Neural crest cell (in vitro differentiated cells): Measurements from ENCODE around the gene MGMT. TPM values are rescaled to one million over a fixed set of nuclear protein-coding genes. Genes with fewer than 3 reads are reported as not detected.

Experiments
- DNase-seq: peaks from one replicate; pipeline ENCODE4 v3.0.0; 2021; ENCODE audit warnings: low read depth, mixed read lengths, low spot score
- H3K27ac Mint-ChIP-seq: one replicate; pipeline ENCODE4 v1.8.0; 2021; ENCODE audit warnings: mild to moderate bottlenecking, mixed read lengths; ENCODE audit not compliant: unreplicated experiment
- H3K27me3 Mint-ChIP-seq: 2 replicates; pipeline ENCODE4 v1.8.0; 2021; ENCODE audit warnings: low read depth, mild to moderate bottlenecking, mixed read lengths
- H3K36me3 Mint-ChIP-seq: 2 replicates; pipeline ENCODE4 v1.8.0; 2021; ENCODE audit warnings: low read depth, mild to moderate bottlenecking, mixed read lengths
- H3K4me1 Mint-ChIP-seq: 2 replicates; pipeline ENCODE4 v1.8.0; 2021; ENCODE audit warnings: mixed read lengths
- H3K4me3 Mint-ChIP-seq: one replicate; pipeline ENCODE4 v1.8.0; 2021; ENCODE audit warnings: mild to moderate bottlenecking, mixed read lengths
- H3K9me3 Mint-ChIP-seq: 2 replicates; pipeline ENCODE4 v1.8.0; 2021; ENCODE audit warnings: mixed read lengths
- total RNA-seq: library from RNA; stranded (reverse); gene quantifications from 2 replicates; pipeline ENCODE4 v1.2.1, GENCODE V29; 2021
- TF ChIP-seq, protein P1 (sequence below): fragments of 200-600 bp; sonication (generic); conservative IDR thresholded peaks from 2 replicates; pipeline ENCODE4 v1.5.0; 2021; ENCODE audit warnings: antibody characterized with exemption, mild to moderate bottlenecking

MGMT gene
- total RNA-seq, 1 donor from 2014 or later = 15.8 TPM

DNA sequence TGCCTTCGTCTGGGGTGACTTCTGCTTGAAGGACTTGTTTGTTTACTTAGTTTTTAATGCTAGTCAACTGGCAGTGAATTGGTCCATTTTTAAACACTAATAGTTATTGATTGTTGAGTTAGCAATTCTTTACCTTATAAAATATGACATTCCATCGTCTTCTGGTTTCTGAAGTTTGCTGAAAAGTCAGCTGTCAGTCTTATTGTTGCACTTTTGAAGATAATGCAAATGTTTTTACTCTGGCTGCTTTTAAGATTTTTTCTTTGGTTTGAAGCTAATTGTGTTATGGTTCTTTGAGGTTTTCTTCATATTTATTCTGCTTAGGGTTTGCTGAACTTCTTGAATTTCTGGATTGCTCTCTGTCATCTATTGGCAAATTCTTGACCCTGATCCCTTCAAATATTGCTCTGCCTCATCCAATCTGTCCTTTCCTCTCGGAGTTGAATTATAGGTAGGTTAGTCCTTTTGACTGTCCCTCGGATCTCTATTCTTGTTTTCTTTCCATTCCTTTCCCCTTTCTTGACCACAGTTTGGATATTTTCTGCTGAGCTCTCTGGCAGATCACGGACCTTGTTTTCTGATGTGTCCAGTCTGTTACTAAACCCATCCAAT is 24.2 kb downstream of the MGMT start:
- Mint-ChIP-seq H3K27me3 (no peaks in the 10 kb centered on the region), H3K4me3 (no peak overlapping the region), H3K4me1 (peaks cover 17% of the 10 kb centered on the region), H3K9me3 (peaks cover 15% of the 10 kb centered on the region), H3K36me3 (peaks cover 42% of the 10 kb centered on the region), H3K27ac (no peak overlapping the region)
- no peak for DNase-seq
- TF ChIP-seq, protein P1, sequence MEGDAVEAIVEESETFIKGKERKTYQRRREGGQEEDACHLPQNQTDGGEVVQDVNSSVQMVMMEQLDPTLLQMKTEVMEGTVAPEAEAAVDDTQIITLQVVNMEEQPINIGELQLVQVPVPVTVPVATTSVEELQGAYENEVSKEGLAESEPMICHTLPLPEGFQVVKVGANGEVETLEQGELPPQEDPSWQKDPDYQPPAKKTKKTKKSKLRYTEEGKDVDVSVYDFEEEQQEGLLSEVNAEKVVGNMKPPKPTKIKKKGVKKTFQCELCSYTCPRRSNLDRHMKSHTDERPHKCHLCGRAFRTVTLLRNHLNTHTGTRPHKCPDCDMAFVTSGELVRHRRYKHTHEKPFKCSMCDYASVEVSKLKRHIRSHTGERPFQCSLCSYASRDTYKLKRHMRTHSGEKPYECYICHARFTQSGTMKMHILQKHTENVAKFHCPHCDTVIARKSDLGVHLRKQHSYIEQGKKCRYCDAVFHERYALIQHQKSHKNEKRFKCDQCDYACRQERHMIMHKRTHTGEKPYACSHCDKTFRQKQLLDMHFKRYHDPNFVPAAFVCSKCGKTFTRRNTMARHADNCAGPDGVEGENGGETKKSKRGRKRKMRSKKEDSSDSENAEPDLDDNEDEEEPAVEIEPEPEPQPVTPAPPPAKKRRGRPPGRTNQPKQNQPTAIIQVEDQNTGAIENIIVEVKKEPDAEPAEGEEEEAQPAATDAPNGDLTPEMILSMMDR = no peak

DNA sequence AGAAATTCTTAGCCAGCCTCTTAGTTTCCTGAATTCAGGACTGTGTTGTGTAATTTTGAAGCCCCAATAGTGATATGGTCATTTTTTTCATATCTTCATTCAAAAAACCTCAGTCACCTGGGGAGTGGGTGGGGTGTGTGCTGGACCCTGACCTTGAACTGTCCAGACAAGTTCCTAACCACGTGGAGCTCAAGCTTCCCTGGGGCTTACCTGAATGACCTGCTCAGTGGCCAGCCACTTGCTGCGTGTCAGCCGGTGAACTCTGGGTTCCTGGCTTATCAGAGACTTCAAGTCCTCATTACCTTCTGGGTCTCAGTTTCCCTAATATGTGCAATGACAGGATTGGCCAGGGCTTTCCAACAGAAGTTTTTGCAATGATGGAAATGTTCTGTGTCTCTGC is 27.1 kb downstream of the MGMT start:
- peaks cover 22% of the 10 kb centered on the region for H3K9me3 Mint-ChIP-seq
- TF ChIP-seq, protein P1 = no peak
- no peak overlapping the region for H3K4me3 Mint-ChIP-seq
- peaks cover 37% of the 10 kb centered on the region for H3K36me3 Mint-ChIP-seq
- H3K27ac Mint-ChIP-seq = no peak overlapping the region
- H3K4me1 Mint-ChIP-seq = peaks cover 18% of the 10 kb centered on the region
- H3K27me3 Mint-ChIP-seq = no peaks in the 10 kb centered on the region
- DNase-seq = no peak

DNA sequence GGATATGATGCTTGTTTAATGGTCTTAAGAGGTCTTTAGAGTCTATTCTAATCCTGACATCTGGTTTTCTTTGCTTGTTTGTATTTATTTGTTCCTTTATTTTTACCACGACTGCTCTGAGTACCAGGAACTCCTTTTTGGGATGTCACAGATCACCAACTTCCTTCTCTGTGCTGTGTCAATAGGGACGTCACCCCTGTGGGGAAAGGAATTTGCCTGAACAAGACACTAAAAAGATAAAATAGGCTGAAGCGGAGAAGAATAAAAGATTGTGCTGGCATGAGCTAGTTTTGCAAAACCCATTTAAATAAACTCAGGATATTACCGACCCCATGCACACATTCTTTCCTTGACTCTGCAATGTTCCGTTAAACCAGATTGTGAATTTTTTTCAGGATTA is 27.7 kb downstream of the MGMT start:
- no peak overlapping the region for H3K4me3 Mint-ChIP-seq
- no peak overlapping the region for H3K27ac Mint-ChIP-seq
- peaks cover 34% of the 10 kb centered on the region for H3K36me3 Mint-ChIP-seq
- H3K4me1 Mint-ChIP-seq = peaks cover 18% of the 10 kb centered on the region
- H3K9me3 Mint-ChIP-seq = peaks cover 22% of the 10 kb centered on the region
- H3K27me3 Mint-ChIP-seq = no peaks in the 10 kb centered on the region
- TF ChIP-seq, protein P1 = no peak
- DNase-seq = no peak

DNA sequence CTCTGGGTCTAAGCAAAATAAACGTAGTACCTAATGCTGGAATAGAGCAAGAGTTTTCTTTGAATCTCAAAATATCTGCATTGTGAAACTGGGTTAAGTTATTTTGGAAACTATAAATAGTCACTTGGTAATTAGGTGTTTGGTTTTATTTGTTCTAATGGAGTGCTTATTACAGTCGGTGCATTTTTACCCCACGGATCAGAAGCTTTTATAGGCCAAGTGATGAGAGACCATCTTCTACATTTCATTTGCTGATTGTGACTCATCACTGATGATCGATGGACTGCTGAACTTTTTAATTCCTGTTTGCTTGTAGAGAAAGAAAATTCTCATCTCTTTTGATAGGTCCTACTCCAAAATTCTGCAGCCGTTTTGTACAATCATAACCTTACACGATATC is 28.2 kb downstream of the MGMT start:
- H3K36me3 Mint-ChIP-seq = peaks cover 34% of the 10 kb centered on the region
- DNase-seq = no peak
- H3K4me1 Mint-ChIP-seq = peaks cover 18% of the 10 kb centered on the region
- no peak overlapping the region for H3K4me3 Mint-ChIP-seq
- no peak overlapping the region for H3K27ac Mint-ChIP-seq
- H3K9me3 Mint-ChIP-seq = peaks cover 20% of the 10 kb centered on the region
- TF ChIP-seq, protein P1 = no peak
- H3K27me3 Mint-ChIP-seq = no peaks in the 10 kb centered on the region

DNA sequence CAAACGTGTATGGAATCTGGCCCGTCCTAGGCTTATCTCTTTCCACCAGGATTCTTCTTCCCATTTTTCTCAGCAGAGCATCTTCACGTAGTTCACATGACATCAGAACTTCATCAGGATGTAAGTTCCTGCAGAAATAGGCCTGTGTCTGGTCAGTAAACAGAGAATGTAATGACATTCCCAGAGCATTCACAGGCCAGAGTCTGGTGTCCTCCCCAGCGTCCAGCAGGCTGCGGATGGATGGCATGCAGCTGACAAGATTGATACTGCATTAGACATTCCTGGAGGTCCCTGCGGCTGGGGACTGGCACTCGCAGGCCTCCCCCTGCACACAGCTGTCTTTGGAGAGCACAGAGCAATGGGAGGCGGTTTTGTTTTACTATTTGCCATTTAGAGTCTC is 28.7 kb downstream of the MGMT start:
- TF ChIP-seq, protein P1 = no peak
- no peak for DNase-seq
- H3K4me3 Mint-ChIP-seq = no peak overlapping the region
- peaks cover 18% of the 10 kb centered on the region for H3K9me3 Mint-ChIP-seq
- H3K27ac Mint-ChIP-seq = no peak overlapping the region
- H3K4me1 Mint-ChIP-seq = peaks cover 18% of the 10 kb centered on the region
- H3K27me3 Mint-ChIP-seq = no peaks in the 10 kb centered on the region
- H3K36me3 Mint-ChIP-seq = peaks cover 32% of the 10 kb centered on the region

DNA sequence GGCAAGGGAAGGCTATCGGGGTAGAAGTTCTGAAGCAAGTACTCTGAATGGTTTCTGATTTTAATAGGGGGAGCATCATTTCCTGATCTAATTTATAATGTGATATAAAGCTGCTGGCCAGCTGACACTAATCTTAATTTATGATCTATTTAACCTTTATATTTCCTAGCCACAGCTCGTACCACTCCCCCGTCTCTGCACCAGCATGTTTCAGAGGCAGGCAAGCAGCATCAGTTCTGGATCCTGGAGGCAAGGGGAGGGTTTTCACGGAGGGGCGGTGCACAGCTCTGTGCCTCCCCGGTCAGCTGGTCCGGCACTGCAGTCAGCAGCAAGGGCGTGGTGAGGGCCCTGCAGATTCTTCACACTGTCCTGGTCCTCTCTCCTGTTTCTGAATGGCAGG is 30.0 kb downstream of the MGMT start:
- H3K4me3 Mint-ChIP-seq = no peak overlapping the region
- H3K36me3 Mint-ChIP-seq = peaks cover 21% of the 10 kb centered on the region
- peaks cover 10% of the 10 kb centered on the region for H3K9me3 Mint-ChIP-seq
- DNase-seq = no peak
- no peaks in the 10 kb centered on the region for H3K27me3 Mint-ChIP-seq
- H3K27ac Mint-ChIP-seq = no peak overlapping the region
- TF ChIP-seq, protein P1 = no peak
- H3K4me1 Mint-ChIP-seq = peaks cover 18% of the 10 kb centered on the region
